Mammary epithelial cell (primary cell): Measurements from ENCODE around the gene DFFA.
"Not testable (repeated sequence)": the region's sequence is repeated elsewhere in the genome, so short reads cannot be mapped to it uniquely, and the experiment has no call there.

Experiments used
- CTCF ChIP-seq, 2 donors: IDR thresholded peaks in 1 of 2; conservative IDR thresholded peaks in 1 of 2; 2 replicates each; pipeline ENCODE4 v1.5.1; 2011 to 2012; ENCODE audit warnings: inconsistent platforms in 2 of 2, low read length in 2 of 2, mild to moderate bottlenecking in 2 of 2, control low read depth in 1 of 2, low read depth in 1 of 2; ENCODE audit not compliant: insufficient read depth in 1 of 2; ENCODE audit errors: extremely low read depth in 1 of 2
- EZH2 ChIP-seq: IDR thresholded peaks from 2 replicates; pipeline ENCODE4 v1.6.1; 2012; ENCODE audit warnings: low read length, inconsistent platforms, borderline replicate concordance

GRCh38 chr1:10474309-10474612, 1.9 kb upstream of the DFFA start:
- TF ChIP-seq CTCF (conservative IDR thresholded peaks at IDR 0.05 in 1 of 2, IDR thresholded peaks at IDR 0.05 in 1 of 2; ENCODE audit: extremely low read depth in 1 of 2, insufficient read depth in 1 of 2, low read depth in 1 of 2, low read length in 2 of 2); EZH2: not testable (repeated sequence)
